Muscle of leg (tissue), 11 donors: ENCODE results near the gene SULT4A1. TPM values are rescaled to one million over a fixed set of nuclear protein-coding genes. Genes with fewer than 3 reads are reported as not detected.
A peak's percentile ranks its signal among the peaks of the same experiment; 100 is the strongest.

Source experiments
- DNase-seq: peaks from one replicate; pipeline ENCODE4 v3.0.0; 2013
- H3K27ac ChIP-seq: one replicate; pipeline ENCODE4 v1.5.1; 2013; ENCODE audit warnings: mild to moderate bottlenecking, low read length, control low read depth
- H3K27me3 ChIP-seq: one replicate; pipeline ENCODE4 v1.6.1; 2013; ENCODE audit warnings: low read length; ENCODE audit not compliant: control insufficient read depth, insufficient read depth
- H3K36me3 ChIP-seq: one replicate; pipeline ENCODE4 v1.6.1; 2013; ENCODE audit warnings: low read length; ENCODE audit not compliant: control insufficient read depth, insufficient read depth
- H3K4me1 ChIP-seq: one replicate; pipeline ENCODE4 v1.6.1; 2013; ENCODE audit warnings: low read length; ENCODE audit not compliant: control insufficient read depth, insufficient read depth
- H3K4me3 ChIP-seq: one replicate; pipeline ENCODE4 v1.5.1; 2013; ENCODE audit warnings: low read length, control low read depth
- H3K9me3 ChIP-seq: replicated peaks from 2 replicates; pipeline ENCODE4 v1.6.1; 2013; ENCODE audit warnings: low read depth, low read length; ENCODE audit not compliant: control insufficient read depth
- WGBS: methylation state at CpG from one replicate; pipeline ENCODE4 v1.1.5; 2013; ENCODE audit warnings: missing lambda C conversion rate; ENCODE audit not compliant: insufficient coverage; 5-methylcytosine and 5-hydroxymethylcytosine counted together
- polyA plus RNA-seq, 8 donors: library from polyadenylated mRNA; unstranded; fragments of 120-200 nt; gene quantifications; one replicate each; pipeline versions ENCODE4 v1.2.1 to v1.2.3, GENCODE V29; 2013; ENCODE audit warnings: inconsistent platforms in 1 of 8, low replicate concordance in 1 of 8; ENCODE audit not compliant: insufficient read length in 8 of 8, insufficient read depth in 1 of 8
- total RNA-seq: library from RNA; stranded (reverse); fragments of 120-200 nt; gene quantifications from one replicate; pipeline ENCODE4 v1.2.4, GENCODE V29; 2013

The SULT4A1 gene
- total and polyA plus RNA-seq, 9 donors, result 0.92 to 4.3 (median 2.3) TPM

DNA sequence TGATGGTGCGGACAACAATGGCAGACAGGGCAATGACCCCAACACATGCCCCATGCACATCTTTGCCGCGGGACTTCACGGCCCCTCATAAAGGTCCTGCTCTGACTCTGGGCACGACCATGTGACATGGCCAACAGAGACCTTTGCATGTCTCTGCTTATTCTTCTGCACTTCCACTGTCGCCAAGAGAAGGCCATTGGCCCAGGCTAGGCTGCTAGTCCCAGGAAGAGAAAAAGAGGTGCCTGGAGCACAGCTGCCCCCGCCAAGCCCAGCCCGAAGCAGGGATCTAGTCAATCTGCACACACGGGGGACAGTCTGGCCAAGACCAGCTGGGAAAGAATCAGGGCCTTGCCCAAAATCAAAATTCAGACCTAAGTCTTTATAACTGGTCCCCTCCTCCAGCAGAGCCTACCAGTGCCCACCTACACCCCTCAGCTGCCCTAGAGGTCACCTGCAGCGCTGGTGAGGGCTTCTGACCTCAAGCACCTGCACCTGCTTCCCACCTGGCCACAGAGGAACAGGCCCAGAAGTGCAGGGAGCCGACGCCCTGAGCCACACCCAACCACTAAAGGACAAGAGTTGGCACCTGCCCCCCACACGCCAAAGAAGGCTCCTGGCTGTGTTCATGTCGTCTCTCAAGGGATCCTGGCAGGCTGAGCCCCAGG, 8.1 kb downstream of the SULT4A1 start:
- Histone ChIP-seq H3K4me3 (no peak overlapping the region), H3K36me3 (no peaks in the 10 kb centered on the region), H3K27me3 (peaks cover 5% of the 10 kb centered on the region), H3K4me1 (peaks cover 33% of the 10 kb centered on the region), H3K27ac (no peak overlapping the region), H3K9me3 (peaks cover 4% of the 10 kb centered on the region)
- no peak for DNase-seq
- WGBS, result 82% methylated on average over 11 of the region's 14 CpGs

DNA sequence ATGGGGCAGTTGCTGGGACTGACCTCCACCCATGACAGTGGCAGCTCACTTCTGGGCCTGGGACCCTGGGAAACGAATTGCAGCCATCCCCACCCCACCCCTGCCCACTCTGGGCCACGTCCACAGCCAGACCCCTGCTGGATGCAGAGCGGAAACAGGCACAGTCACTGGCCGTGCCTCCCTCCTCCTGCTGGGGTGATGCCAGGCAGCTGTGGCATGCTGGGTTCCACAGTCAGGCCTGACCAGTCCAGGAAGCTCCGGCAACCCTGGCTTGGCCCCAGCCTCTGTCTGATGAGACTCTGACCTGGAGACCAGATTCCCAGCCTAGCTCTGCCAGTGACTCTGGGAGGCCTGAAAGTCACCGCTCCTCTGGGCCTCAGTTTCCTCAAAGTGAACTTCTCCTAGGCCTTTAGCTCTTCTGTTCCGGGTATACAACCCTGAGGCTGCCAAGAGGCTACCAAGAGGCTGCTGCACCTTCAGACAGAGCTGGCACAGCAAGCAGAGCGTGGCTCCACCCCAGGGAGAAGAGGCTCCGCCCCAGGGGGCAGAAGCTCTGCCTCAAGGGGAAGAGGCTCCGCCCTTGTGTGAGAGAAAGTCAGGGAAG, 8.9 kb downstream of the SULT4A1 start:
- DNase-seq, result peak; percentile 59
- peak overlapping the region; percentile 42 for H3K27ac ChIP-seq
- H3K36me3 ChIP-seq, result no peaks in the 10 kb centered on the region
- H3K4me3 ChIP-seq, result no peak overlapping the region
- H3K9me3 ChIP-seq, result peaks cover 4% of the 10 kb centered on the region
- H3K27me3 ChIP-seq, result peaks cover 5% of the 10 kb centered on the region
- 77% methylated on average over 10 of the region's 10 CpGs for WGBS
- peaks cover 41% of the 10 kb centered on the region for H3K4me1 ChIP-seq

- Histone ChIP-seq H3K27me3 (peaks cover 3% of the 10 kb centered on the region), H3K27ac (no peak overlapping the region), H3K9me3 (peaks cover 4% of the 10 kb centered on the region), H3K36me3 (no peaks in the 10 kb centered on the region), H3K4me1 (peaks cover 47% of the 10 kb centered on the region), H3K4me3 (no peak overlapping the region)
- DNase-seq, result peak; percentile 57
- 75% methylated on average over 13 of the region's 19 CpGs for WGBS
Measured at GRCh38 chr22:43852573-43853327, 9.6 kb downstream of the SULT4A1 start.

GRCh38 chr22:43851979-43852307, 10.4 kb downstream of the SULT4A1 start:
- Histone ChIP-seq H3K9me3 (peaks cover 2% of the 10 kb centered on the region), H3K27me3 (peaks cover 3% of the 10 kb centered on the region), H3K4me1 (peaks cover 51% of the 10 kb centered on the region), H3K27ac (no peak overlapping the region), H3K4me3 (no peak overlapping the region), H3K36me3 (no peaks in the 10 kb centered on the region)
- no peak for DNase-seq
- 0% methylated on average over 1 of the region's 3 CpGs for WGBS

- H3K9me3 ChIP-seq, result no peaks in the 10 kb centered on the region
- no peak overlapping the region for H3K4me3 ChIP-seq
- WGBS, result 69% methylated on average over 9 of the region's 13 CpGs
- H3K36me3 ChIP-seq, result no peaks in the 10 kb centered on the region
- no peak overlapping the region for H3K27ac ChIP-seq
- peaks cover 52% of the 10 kb centered on the region for H3K4me1 ChIP-seq
- DNase-seq, result no peak
- peaks cover 3% of the 10 kb centered on the region for H3K27me3 ChIP-seq
Measured at GRCh38 chr22:43851058-43851978, 11.0 kb downstream of the SULT4A1 start.

DNA sequence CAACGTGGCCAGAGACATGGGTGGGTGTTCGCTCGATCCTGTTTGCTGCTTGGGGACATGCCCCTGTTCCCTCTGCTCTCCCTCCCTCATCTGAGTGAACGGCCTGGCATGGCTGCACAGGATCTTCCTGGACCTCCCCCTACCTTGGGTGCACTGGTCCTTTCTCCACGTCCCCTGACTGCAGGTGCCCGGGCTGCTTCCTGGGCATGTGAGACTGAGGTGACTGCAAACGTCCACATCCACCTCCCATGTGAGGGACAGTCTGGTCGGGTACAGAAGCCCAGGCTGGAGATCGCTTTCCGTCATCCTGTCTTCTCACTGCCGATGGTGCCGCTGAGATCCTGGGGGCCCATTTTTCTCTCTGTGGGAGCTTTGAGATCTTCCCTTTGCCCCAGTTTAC, 11.8 kb downstream of the SULT4A1 start:
- no peak for DNase-seq
- Histone ChIP-seq H3K27me3 (peaks cover 3% of the 10 kb centered on the region), H3K4me1 (peaks cover 52% of the 10 kb centered on the region), H3K4me3 (no peak overlapping the region), H3K9me3 (no peaks in the 10 kb centered on the region), H3K27ac (no peak overlapping the region), H3K36me3 (no peaks in the 10 kb centered on the region)
- WGBS, result 61% methylated on average over 10 of the region's 12 CpGs

- DNase-seq, result no peak
- H3K27me3 ChIP-seq, result peaks cover 3% of the 10 kb centered on the region
Measured at GRCh38 chr22:43849731-43850130, 12.6 kb downstream of the SULT4A1 start.

DNA sequence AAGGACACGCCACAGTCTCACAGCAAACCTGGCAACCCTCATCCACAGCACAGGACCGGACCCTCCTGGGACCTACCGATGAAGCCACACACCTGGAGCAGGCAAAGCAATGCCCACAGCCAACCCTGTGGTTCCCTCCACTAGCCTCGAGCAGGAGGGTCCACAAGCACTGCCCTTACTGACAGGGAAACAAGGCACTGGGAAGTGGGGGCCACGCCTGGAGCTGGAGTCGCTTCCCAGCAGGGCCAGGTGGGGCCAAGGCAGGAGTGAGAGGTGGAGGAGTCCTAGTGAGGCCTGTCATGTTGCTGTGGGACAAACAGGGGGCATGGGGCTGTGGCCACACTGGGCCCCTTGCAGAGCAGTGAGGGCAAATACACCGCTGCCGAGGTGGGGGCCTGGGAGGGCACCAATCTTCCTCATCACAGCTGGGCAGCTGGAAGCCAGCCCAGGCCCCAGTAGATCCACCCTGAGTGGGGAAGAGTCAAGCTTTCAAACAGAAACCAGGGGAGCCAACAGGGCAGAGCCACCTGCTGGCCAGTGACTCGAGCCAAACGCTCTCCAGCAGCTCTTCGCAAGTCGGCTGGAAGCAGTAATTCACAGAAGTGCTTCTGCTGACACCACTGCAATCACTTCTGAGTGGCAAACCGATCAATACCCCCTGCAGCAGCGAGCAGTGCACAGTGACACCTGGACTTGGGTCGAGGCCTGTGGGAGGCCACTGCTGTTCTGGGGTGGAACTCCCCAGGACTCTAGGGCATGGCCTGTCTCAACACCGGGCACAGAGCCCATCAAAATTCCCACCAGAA, 13.7 kb downstream of the SULT4A1 start:
- Histone ChIP-seq H3K27me3 (peaks cover 3% of the 10 kb centered on the region), H3K4me3 (no peak overlapping the region), H3K4me1 (peaks cover 45% of the 10 kb centered on the region), H3K9me3 (no peaks in the 10 kb centered on the region), H3K36me3 (no peaks in the 10 kb centered on the region), H3K27ac (peak overlapping the region; percentile 69)
- peak; percentile 64 for DNase-seq
- 35% methylated on average over 15 of the region's 16 CpGs for WGBS

More at GRCh38 chr22:43849731-43850130, 12.6 kb downstream of the SULT4A1 start:
- Histone ChIP-seq H3K9me3 (no peaks in the 10 kb centered on the region), H3K36me3 (no peaks in the 10 kb centered on the region), H3K4me1 (peaks cover 52% of the 10 kb centered on the region), H3K4me3 (no peak overlapping the region), H3K27ac (no peak overlapping the region)
- WGBS, result 49% methylated on average over 13 of the region's 13 CpGs
